ENCODE data around the gene PLPPR1. TPM values are rescaled to one million over a fixed set of nuclear protein-coding genes. Genes with fewer than 3 reads are reported as not detected.
"Not testable (repeated sequence)": the region's sequence is repeated elsewhere in the genome, so short reads cannot be mapped to it uniquely, and the experiment has no call there.

Gene PLPPR1
- total RNA-seq, 1 donor: not detected

- no peaks in the 10 kb centered on the region for H3K4me1 ChIP-seq (ENCODE audit: insufficient read depth, low read length)
- peaks cover 30% of the 10 kb centered on the region for H3K27me3 ChIP-seq (ENCODE audit: insufficient read depth, low read length)
- H3K4me3 ChIP-seq (ENCODE audit: low read length): no peak overlapping the region
- H3K9me3 ChIP-seq (ENCODE audit: low read depth, low read length): no peaks in the 10 kb centered on the region
Observed at GRCh38 chr9:101030086-101030391, 1.5 kb downstream of the PLPPR1 start.

- no peaks in the 10 kb centered on the region for H3K4me1 ChIP-seq (ENCODE audit: insufficient read depth, low read length)
- H3K27me3 ChIP-seq (ENCODE audit: insufficient read depth, low read length): peaks cover 25% of the 10 kb centered on the region
- H3K4me3 ChIP-seq (ENCODE audit: low read length): no peak overlapping the region
- H3K9me3 ChIP-seq (ENCODE audit: low read depth, low read length): no peaks in the 10 kb centered on the region
Observed at GRCh38 chr9:101032426-101032825, 3.9 kb downstream of the PLPPR1 start.

GRCh38 chr9:101034222-101034621 lies 5.7 kb downstream of the PLPPR1 start:
- no peaks in the 10 kb centered on the region for H3K4me1 ChIP-seq (ENCODE audit: insufficient read depth, low read length)
- H3K9me3 ChIP-seq (ENCODE audit: low read depth, low read length): no peaks in the 10 kb centered on the region
- H3K4me3 ChIP-seq (ENCODE audit: low read length): no peak overlapping the region
- peaks cover 13% of the 10 kb centered on the region for H3K27me3 ChIP-seq (ENCODE audit: insufficient read depth, low read length)

- no peaks in the 10 kb centered on the region for H3K4me1 ChIP-seq (ENCODE audit: insufficient read depth, low read length)
- no peaks in the 10 kb centered on the region for H3K9me3 ChIP-seq (ENCODE audit: low read depth, low read length)
- H3K27me3 ChIP-seq (ENCODE audit: insufficient read depth, low read length): peaks cover 4% of the 10 kb centered on the region
- no peak overlapping the region for H3K4me3 ChIP-seq (ENCODE audit: low read length)
Observed at GRCh38 chr9:101035098-101035497, 6.6 kb downstream of the PLPPR1 start.

GRCh38 chr9:101037430-101037829 lies 8.9 kb downstream of the PLPPR1 start:
- H3K27me3 ChIP-seq (ENCODE audit: insufficient read depth, low read length): no peaks in the 10 kb centered on the region
- no peaks in the 10 kb centered on the region for H3K9me3 ChIP-seq (ENCODE audit: low read depth, low read length)
- no peaks in the 10 kb centered on the region for H3K4me1 ChIP-seq (ENCODE audit: insufficient read depth, low read length)
- H3K4me3 ChIP-seq (ENCODE audit: low read length): no peak overlapping the region

- Histone ChIP-seq H3K9me3 (ENCODE audit: low read depth, low read length) (no peaks in the 10 kb centered on the region), H3K4me3 (ENCODE audit: low read length) (no peak overlapping the region), H3K27me3 (ENCODE audit: insufficient read depth, low read length) (no peaks in the 10 kb centered on the region), H3K4me1 (ENCODE audit: insufficient read depth, low read length) (no peaks in the 10 kb centered on the region)
Observed at GRCh38 chr9:101038488-101038887, 10.0 kb downstream of the PLPPR1 start.

- not testable (repeated sequence) for H3K27me3 ChIP-seq (ENCODE audit: insufficient read depth, low read length); H3K4me3 ChIP-seq (ENCODE audit: low read length); H3K4me1 ChIP-seq (ENCODE audit: insufficient read depth, low read length); H3K9me3 ChIP-seq (ENCODE audit: low read depth, low read length)
Observed at GRCh38 chr9:101039581-101039980, 11.1 kb downstream of the PLPPR1 start.

- Histone ChIP-seq H3K27me3 (ENCODE audit: insufficient read depth, low read length) (no peaks in the 10 kb centered on the region), H3K4me1 (ENCODE audit: insufficient read depth, low read length) (no peaks in the 10 kb centered on the region), H3K9me3 (ENCODE audit: low read depth, low read length) (no peaks in the 10 kb centered on the region), H3K4me3 (ENCODE audit: low read length) (no peak overlapping the region)
Observed at GRCh38 chr9:101047848-101048397, 19.4 kb downstream of the PLPPR1 start.

GRCh38 chr9:101050650-101051049 lies 22.1 kb downstream of the PLPPR1 start:
- H3K4me3 ChIP-seq (ENCODE audit: low read length): no peak overlapping the region
- H3K9me3 ChIP-seq (ENCODE audit: low read depth, low read length): no peaks in the 10 kb centered on the region
- no peaks in the 10 kb centered on the region for H3K4me1 ChIP-seq (ENCODE audit: insufficient read depth, low read length)
- no peaks in the 10 kb centered on the region for H3K27me3 ChIP-seq (ENCODE audit: insufficient read depth, low read length)

- Histone ChIP-seq H3K9me3 (ENCODE audit: low read depth, low read length) (no peaks in the 10 kb centered on the region), H3K4me1 (ENCODE audit: insufficient read depth, low read length) (no peaks in the 10 kb centered on the region), H3K4me3 (ENCODE audit: low read length) (no peak overlapping the region), H3K27me3 (ENCODE audit: insufficient read depth, low read length) (no peaks in the 10 kb centered on the region)
Observed at GRCh38 chr9:101054657-101055056, 26.1 kb downstream of the PLPPR1 start.

- Histone ChIP-seq H3K27me3 (ENCODE audit: insufficient read depth, low read length) (no peaks in the 10 kb centered on the region), H3K4me1 (ENCODE audit: insufficient read depth, low read length) (no peaks in the 10 kb centered on the region), H3K9me3 (ENCODE audit: low read depth, low read length) (no peaks in the 10 kb centered on the region), H3K4me3 (ENCODE audit: low read length) (no peak overlapping the region)
Observed at GRCh38 chr9:101055516-101055915, 27.0 kb downstream of the PLPPR1 start.

- Histone ChIP-seq H3K9me3 (ENCODE audit: low read depth, low read length) (no peaks in the 10 kb centered on the region), H3K27me3 (ENCODE audit: insufficient read depth, low read length) (no peaks in the 10 kb centered on the region), H3K4me3 (ENCODE audit: low read length) (no peak overlapping the region), H3K4me1 (ENCODE audit: insufficient read depth, low read length) (no peaks in the 10 kb centered on the region)
Observed at GRCh38 chr9:101062686-101063085, 34.2 kb downstream of the PLPPR1 start.

GRCh38 chr9:101063192-101063591 lies 34.7 kb downstream of the PLPPR1 start:
- Histone ChIP-seq H3K9me3 (ENCODE audit: low read depth, low read length) (no peaks in the 10 kb centered on the region), H3K27me3 (ENCODE audit: insufficient read depth, low read length) (no peaks in the 10 kb centered on the region), H3K4me1 (ENCODE audit: insufficient read depth, low read length) (no peaks in the 10 kb centered on the region), H3K4me3 (ENCODE audit: low read length) (no peak overlapping the region)

GRCh38 chr9:101064206-101064605 lies 35.7 kb downstream of the PLPPR1 start:
- H3K27me3 ChIP-seq (ENCODE audit: insufficient read depth, low read length): no peaks in the 10 kb centered on the region
- no peak overlapping the region for H3K4me3 ChIP-seq (ENCODE audit: low read length)
- no peaks in the 10 kb centered on the region for H3K4me1 ChIP-seq (ENCODE audit: insufficient read depth, low read length)
- no peaks in the 10 kb centered on the region for H3K9me3 ChIP-seq (ENCODE audit: low read depth, low read length)

GRCh38 chr9:101065930-101066329 lies 37.4 kb downstream of the PLPPR1 start:
- no peaks in the 10 kb centered on the region for H3K4me1 ChIP-seq (ENCODE audit: insufficient read depth, low read length)
- H3K27me3 ChIP-seq (ENCODE audit: insufficient read depth, low read length): no peaks in the 10 kb centered on the region
- no peak overlapping the region for H3K4me3 ChIP-seq (ENCODE audit: low read length)
- no peaks in the 10 kb centered on the region for H3K9me3 ChIP-seq (ENCODE audit: low read depth, low read length)

- no peaks in the 10 kb centered on the region for H3K4me1 ChIP-seq (ENCODE audit: insufficient read depth, low read length)
- no peaks in the 10 kb centered on the region for H3K9me3 ChIP-seq (ENCODE audit: low read depth, low read length)
- H3K4me3 ChIP-seq (ENCODE audit: low read length): no peak overlapping the region
- H3K27me3 ChIP-seq (ENCODE audit: insufficient read depth, low read length): no peaks in the 10 kb centered on the region
Observed at GRCh38 chr9:101068696-101069095, 40.2 kb downstream of the PLPPR1 start.

- Histone ChIP-seq H3K27me3 (ENCODE audit: insufficient read depth, low read length) (no peaks in the 10 kb centered on the region), H3K4me1 (ENCODE audit: insufficient read depth, low read length) (no peaks in the 10 kb centered on the region), H3K9me3 (ENCODE audit: low read depth, low read length) (no peaks in the 10 kb centered on the region), H3K4me3 (ENCODE audit: low read length) (no peak overlapping the region)
Observed at GRCh38 chr9:101072259-101072658, 43.7 kb downstream of the PLPPR1 start.

Measured in mononuclear cell (primary cell).